ENCODE measurements around the gene ZNF521.

The ZNF521 gene

DNA sequence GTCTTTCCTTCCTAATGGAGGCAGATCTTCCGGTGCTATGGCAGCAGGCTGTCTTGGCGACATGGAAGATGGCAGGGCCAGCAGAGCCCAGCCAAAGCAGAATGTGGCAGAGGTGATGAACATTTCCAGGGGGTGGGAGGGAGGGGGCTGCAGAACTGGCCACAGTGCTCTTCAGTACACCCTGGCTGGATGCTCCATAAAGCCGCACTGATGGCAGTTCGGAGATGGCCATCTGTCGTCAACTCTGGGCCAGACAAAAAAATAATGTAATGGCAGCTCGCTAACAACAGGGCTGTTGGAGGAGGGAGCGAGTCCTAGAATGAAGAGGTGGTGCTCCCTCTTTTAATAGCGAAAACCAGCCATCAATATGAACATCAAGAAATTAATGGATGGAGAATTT, 271.0 kb downstream of the ZNF521 start:
- TF ChIP-seq, protein P1, sequence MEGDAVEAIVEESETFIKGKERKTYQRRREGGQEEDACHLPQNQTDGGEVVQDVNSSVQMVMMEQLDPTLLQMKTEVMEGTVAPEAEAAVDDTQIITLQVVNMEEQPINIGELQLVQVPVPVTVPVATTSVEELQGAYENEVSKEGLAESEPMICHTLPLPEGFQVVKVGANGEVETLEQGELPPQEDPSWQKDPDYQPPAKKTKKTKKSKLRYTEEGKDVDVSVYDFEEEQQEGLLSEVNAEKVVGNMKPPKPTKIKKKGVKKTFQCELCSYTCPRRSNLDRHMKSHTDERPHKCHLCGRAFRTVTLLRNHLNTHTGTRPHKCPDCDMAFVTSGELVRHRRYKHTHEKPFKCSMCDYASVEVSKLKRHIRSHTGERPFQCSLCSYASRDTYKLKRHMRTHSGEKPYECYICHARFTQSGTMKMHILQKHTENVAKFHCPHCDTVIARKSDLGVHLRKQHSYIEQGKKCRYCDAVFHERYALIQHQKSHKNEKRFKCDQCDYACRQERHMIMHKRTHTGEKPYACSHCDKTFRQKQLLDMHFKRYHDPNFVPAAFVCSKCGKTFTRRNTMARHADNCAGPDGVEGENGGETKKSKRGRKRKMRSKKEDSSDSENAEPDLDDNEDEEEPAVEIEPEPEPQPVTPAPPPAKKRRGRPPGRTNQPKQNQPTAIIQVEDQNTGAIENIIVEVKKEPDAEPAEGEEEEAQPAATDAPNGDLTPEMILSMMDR (IDR thresholded peaks at IDR 0.05) = no peak

GRCh38 chr18:25080211-25080610, 271.8 kb downstream of the ZNF521 start:
- TF ChIP-seq, protein P1 (IDR thresholded peaks at IDR 0.05) = no peak

- TF ChIP-seq, protein P1 (IDR thresholded peaks at IDR 0.05) = no peak
Measured at GRCh38 chr18:25077944-25078723, 273.8 kb downstream of the ZNF521 start.

DNA sequence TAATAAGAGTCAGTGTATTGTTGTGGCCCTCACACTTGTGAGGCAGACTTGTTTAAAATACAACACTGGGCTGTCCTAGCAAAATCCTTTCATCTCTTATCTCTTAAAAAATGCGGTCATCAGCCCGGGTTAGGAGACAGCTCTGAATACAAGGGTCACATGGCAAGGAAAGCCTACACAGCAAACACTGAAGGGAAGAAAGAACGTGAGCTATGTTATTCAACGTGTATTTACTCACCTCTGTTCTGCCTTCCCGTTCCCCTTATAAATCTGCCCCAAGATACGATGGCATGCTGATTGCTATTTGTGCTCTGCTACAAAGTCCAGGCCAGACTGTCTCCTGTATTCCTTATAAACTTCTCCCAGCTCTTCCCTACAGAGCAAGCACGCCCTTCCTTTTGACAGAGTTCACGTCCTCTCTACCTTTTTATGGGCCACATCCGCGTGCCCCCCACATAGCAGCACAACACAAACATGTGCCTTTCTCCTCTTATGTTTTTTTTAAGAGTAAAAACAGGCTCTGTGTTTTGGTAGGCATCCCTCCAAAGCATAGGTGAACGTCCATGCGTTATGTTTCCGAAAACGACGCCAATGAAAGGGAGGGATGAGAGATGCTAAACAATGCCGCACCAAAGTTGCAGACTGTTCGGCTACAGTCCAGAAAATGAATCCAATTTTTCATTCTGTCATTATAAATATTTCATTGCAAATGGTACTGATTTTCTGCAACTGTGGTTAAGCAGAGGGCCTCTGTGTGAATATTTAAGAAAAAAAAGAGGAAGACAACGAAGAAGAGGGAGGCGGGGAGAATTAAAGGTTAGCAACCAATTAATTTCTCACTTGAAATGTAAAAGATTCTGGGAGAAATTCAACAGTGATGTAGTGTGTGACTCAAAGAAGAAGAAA, 274.7 kb downstream of the ZNF521 start:
- TF ChIP-seq, protein P1 (IDR thresholded peaks at IDR 0.05) = no peak

- TF ChIP-seq, protein P1 (IDR thresholded peaks at IDR 0.05) = no peak
Measured at GRCh38 chr18:25075783-25076182, 276.2 kb downstream of the ZNF521 start.

GRCh38 chr18:25075331-25075730, 276.6 kb downstream of the ZNF521 start:
- TF ChIP-seq, protein P1 (IDR thresholded peaks at IDR 0.05) = no peak

DNA sequence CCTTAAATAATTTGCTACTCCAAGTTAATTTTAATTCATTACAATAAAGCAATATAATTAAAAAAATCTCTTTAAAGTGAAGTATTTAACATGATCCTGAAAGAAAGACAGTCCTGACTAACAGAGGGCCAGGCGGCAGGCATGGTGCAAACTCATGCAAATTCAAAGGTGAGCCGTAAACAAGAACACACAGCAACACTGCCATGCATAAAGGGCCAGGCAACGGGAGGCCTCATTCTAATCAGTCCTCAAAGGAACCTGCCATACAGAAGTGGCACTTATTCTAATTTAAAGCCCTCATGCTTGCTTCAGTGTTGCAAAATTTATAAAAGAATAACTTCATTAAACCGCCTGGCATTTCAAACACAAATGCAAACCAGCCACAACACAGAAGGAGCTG, 277.0 kb downstream of the ZNF521 start:
- TF ChIP-seq, protein P1 (IDR thresholded peaks at IDR 0.05) = no peak
